AG04449 (cell line): Measurements from ENCODE around the gene TRAPPC5.

ENCODE experiments used
- CTCF ChIA-PET: fragments of 350-600 bp; formaldehyde crosslinking; extraction: SDS; loops from one replicate; lab custom pipeline; 2021; ENCODE audit warnings: antibody characterized with exemption; lab: Yijun Ruan, JAX
- POLR2A ChIA-PET: fragments of 400-600, 350-600 bp; formaldehyde crosslinking; extraction: SDS; loops from one replicate; lab custom pipeline; 2020; ENCODE audit warnings: antibody characterized with exemption, inconsistent platforms; lab: Yijun Ruan, JAX
- DNase-seq: peaks from one replicate; pipeline ENCODE4 v3.0.0-alpha.2; 2010; ENCODE audit warnings: low read depth, low spot score
- H3K4me3 ChIP-seq: 2 replicates; pipeline ENCODE4 v1.5.1; 2011; ENCODE audit warnings: low read depth, mild to moderate bottlenecking, control low read depth, low read length
- TF ChIP-seq, protein P1 (sequence below): IDR thresholded peaks from one replicate; pipeline ENCODE4 v1.5.1; 2011; ENCODE audit warnings: mild to moderate bottlenecking, moderate library complexity, low read length, control low read depth, inconsistent platforms; ENCODE audit not compliant: insufficient read depth; ENCODE audit errors: missing control alignments

Gene TRAPPC5

DNA sequence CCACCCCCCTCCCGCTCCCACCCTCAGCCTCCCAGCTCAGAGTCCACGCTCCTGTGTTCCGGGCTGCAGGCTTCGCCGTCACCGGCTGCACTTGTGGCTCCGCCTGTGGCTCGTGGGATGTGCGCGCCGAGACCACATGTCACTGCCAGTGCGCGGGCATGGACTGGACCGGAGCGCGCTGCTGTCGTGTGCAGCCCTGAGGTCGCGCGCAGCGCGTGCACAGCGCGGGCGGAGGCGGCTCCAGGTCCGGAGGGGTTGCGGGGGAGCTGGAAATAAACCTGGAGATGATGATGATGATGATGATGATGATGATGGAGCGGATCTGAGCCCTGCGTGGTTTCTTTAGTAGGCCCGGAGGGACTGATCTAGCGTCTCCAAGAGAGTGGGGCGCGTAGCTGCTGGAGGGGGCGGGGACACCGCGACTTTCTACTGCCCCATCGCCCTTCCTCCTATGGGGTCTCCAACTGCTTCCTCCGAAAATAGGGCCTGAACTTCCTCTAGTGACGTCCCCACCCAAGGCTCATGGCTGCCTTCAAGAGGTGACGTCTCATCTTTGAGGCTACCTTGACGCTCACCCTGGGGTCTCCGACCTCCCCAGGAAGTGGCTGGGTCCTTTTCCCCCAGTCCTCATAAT, 10.4 kb upstream of the TRAPPC5 start:
- POLR2A ChIA-PET = no interaction called here
- CTCF ChIA-PET = interaction anchor here (4.8 to 7.7 kb wide), 2 partner anchors 10 to 18 kb away, joined by 33 to 47 read pairs; partner anchors contain the start of gene TRAPPC5
- no peak overlapping the region; the same call in 1 of the 2 replicates for H3K4me3 ChIP-seq
- TF ChIP-seq, protein P1, sequence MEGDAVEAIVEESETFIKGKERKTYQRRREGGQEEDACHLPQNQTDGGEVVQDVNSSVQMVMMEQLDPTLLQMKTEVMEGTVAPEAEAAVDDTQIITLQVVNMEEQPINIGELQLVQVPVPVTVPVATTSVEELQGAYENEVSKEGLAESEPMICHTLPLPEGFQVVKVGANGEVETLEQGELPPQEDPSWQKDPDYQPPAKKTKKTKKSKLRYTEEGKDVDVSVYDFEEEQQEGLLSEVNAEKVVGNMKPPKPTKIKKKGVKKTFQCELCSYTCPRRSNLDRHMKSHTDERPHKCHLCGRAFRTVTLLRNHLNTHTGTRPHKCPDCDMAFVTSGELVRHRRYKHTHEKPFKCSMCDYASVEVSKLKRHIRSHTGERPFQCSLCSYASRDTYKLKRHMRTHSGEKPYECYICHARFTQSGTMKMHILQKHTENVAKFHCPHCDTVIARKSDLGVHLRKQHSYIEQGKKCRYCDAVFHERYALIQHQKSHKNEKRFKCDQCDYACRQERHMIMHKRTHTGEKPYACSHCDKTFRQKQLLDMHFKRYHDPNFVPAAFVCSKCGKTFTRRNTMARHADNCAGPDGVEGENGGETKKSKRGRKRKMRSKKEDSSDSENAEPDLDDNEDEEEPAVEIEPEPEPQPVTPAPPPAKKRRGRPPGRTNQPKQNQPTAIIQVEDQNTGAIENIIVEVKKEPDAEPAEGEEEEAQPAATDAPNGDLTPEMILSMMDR = no peak
- no peak for DNase-seq

DNA sequence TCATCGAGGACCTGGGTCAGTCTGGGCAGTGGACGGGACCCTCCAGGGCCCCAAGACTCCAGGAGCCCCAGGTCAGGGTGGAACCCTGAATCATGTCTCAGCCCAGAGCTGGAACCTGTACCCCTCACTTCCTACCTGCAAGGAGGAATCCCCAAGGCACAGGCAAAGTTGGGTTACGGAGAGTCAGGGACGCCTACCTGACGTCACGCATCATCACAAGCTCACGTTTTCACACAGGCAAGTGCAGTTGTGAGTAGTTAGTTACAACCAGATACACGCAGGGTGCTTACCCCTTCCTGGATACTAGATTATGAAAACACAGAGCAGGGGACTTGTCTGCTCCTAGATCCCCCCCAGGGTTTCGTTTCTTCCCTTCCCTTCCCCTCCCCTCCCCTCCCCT, 9.8 kb upstream of the TRAPPC5 start:
- no peak overlapping the region for H3K4me3 ChIP-seq
- ChIA-PET POLR2A (no interaction called here), CTCF (interaction anchor here (1.2 to 7.7 kb wide), 3 partner anchors 10 to 103 kb away, joined by 3 to 47 read pairs (median 33); partner anchors contain the start of gene TRAPPC5)
- DNase-seq = no peak
- TF ChIP-seq, protein P1 = no peak

DNA sequence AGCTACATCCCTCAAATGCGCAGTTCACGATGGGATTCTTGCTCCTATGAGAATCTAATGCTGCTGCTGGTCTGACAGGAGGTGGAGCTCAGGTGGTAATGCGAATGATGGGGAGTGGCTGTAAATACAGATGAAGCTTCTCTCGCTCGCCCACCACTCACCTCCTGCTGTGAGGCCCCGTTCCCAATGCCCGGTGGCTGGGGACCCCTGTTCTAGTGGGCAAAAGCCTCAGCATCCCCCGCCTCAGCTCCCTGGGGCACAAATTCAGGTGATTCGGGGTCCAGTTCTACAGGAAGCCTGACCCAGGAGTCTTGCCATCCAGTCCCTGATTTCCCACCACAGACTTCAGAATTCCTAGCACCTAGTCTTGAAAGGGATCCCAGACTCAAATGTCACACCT, 8.1 kb upstream of the TRAPPC5 start:
- ChIA-PET POLR2A (no interaction called here), CTCF (interaction anchor here (4.8 to 7.7 kb wide), 2 partner anchors 8 to 20 kb away, joined by 33 to 47 read pairs; partner anchors contain the start of gene TRAPPC5)
- TF ChIP-seq, protein P1 = no peak
- no peak for DNase-seq
- H3K4me3 ChIP-seq = no peak overlapping the region

DNA sequence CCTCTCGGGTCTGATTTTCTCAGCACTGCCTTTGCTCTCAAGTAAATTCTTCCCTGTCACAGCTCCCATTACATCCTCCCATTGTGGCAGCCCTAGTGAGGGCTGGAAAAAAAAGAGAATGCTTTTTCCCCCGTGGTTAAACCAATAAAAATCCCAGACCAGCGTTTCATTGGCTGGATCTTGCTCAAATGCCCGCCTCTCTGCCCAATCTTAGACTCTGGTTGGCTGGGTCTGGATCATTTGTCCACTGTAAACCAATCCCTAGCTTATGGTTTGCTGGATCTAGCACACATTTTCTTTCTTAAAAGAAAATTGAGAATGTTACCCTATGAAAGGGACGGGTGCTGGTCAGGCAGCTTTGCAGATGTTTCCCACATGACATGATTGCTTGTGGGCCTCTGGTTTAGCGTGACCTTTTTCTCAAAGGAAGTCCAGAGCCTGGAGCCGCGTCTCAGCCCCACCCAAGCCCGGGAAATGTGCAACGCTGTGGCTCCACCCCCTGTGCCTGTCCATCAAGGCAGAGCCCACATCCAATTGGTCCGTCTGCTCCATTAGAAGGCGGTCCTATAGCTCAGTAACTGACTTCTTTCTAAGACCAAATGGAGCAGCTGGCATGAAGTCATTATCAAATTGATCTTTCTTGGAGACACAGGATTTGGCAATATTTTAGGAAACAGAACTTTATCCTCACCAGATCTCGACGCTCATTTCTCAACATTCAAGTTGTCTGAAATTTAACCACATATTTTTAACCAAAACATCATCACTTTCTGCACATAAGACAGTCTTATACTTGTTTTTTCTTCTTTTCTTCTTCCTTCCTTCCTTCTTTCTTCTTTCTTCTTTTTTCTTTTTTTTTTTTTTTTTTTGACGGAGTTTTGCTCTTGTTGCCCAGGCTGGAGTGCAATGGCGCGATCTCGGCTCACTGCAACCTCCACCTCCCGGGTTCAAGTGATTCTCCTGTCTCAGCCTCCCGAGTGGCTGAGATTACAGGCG, 6.3 kb upstream of the TRAPPC5 start:
- no peak overlapping the region for H3K4me3 ChIP-seq
- DNase-seq = no peak
- TF ChIP-seq, protein P1 = no peak
- ChIA-PET POLR2A (no interaction called here), CTCF (interaction anchor here (1.2 to 7.7 kb wide), 2 partner anchors 18 to 22 kb away, joined by 4 to 33 read pairs; no protein-coding TSS in a partner anchor)

DNA sequence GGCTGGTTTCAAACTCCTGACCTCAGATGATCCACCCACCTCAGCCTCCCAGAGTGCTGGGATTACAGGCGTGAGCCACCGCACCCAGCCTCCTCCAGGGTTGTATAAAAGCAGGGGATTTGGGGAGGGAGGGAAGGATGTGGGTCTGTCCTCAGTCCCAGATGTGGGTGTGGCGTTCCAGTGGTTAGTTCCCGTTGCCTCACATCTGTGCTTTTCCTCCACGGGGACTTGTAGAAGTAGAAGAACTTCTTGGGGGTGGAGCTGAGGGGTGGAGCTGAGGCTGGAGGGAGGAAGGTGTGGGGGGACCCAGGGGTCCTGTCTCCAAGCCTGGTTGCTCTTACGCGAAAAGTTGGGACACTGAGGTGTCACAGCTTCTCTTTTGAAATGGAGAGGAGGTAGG, 4.3 kb upstream of the TRAPPC5 start:
- no peak overlapping the region for H3K4me3 ChIP-seq
- DNase-seq = no peak
- TF ChIP-seq, protein P1 = no peak
- CTCF ChIA-PET = interaction anchor here (1.4 to 3.8 kb wide), 4 partner anchors 10 to 108 kb away, joined by 3 to 13 read pairs (median 6); partner anchors contain the start of genes PET100 and XAB2
- POLR2A ChIA-PET = no interaction called here

DNA sequence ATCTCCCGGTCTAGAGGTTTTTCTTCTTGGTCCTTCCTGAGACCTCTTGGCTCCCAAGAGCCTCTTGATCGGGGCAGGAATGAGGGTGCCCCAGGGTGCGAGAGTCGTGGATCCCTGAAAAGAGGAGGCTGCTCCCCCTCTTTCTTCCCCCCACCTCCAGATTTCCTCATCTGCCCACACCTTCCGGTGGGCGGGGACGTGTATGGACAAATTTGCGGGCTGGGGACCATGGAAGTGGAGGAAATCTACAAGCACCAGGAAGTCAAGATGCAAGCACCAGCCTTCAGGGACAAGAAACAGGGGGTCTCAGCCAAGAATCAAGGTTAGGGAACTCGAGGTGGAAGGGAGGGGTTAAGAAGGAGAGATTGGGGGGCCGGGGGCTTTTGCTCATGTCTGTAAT, 3.8 kb upstream of the TRAPPC5 start, which contains the start of gene MCEMP1:
MCEMP1 (plus strand) TSS at position 237 of the 400 bp plus-strand sequence; CDS start at position 268, 31 bp downstream.
- TF ChIP-seq, protein P1 = no peak
- no peak for DNase-seq
- CTCF ChIA-PET = interaction anchor here (1.3 to 3.8 kb wide), 6 partner anchors 10 to 123 kb away, joined by 3 to 15 read pairs (median 6); partner anchors contain the start of genes PET100 and XAB2
- POLR2A ChIA-PET = no interaction called here
- H3K4me3 ChIP-seq = no peak within 1 kb of the TSS
